ENCODE data around the gene ELOVL3. TPM values are rescaled to one million over a fixed set of nuclear protein-coding genes. Genes with fewer than 3 reads are reported as not detected.

The ELOVL3 gene
- total and polyA plus RNA-seq, 2 experiments from 2014 or later, result 0.59 TPM; not detected in 1

DNA sequence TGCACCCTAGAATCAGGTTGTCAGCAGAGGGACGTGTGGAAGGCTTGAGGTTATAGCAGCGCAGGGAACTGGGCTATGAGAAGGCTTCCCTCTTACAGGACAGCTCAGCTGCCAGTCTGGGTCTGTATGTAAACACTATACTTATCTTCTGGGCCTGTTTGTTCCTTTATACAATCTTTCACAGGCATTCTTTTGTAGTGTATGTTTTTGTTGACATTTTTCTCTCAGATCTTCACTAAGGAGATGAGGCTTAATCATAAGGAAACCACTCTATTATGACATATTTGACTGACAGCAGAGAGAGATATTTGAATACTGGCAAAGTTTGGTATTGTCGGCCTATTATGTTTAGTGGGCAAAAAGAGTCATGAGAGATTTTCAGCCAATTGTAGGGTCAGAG lies 20.2 kb downstream of the ELOVL3 start:
- peak overlapping the region; percentile 11; the same call in 1 of the 2 replicates for H2AFZ ChIP-seq
- TF ChIP-seq, protein P1, sequence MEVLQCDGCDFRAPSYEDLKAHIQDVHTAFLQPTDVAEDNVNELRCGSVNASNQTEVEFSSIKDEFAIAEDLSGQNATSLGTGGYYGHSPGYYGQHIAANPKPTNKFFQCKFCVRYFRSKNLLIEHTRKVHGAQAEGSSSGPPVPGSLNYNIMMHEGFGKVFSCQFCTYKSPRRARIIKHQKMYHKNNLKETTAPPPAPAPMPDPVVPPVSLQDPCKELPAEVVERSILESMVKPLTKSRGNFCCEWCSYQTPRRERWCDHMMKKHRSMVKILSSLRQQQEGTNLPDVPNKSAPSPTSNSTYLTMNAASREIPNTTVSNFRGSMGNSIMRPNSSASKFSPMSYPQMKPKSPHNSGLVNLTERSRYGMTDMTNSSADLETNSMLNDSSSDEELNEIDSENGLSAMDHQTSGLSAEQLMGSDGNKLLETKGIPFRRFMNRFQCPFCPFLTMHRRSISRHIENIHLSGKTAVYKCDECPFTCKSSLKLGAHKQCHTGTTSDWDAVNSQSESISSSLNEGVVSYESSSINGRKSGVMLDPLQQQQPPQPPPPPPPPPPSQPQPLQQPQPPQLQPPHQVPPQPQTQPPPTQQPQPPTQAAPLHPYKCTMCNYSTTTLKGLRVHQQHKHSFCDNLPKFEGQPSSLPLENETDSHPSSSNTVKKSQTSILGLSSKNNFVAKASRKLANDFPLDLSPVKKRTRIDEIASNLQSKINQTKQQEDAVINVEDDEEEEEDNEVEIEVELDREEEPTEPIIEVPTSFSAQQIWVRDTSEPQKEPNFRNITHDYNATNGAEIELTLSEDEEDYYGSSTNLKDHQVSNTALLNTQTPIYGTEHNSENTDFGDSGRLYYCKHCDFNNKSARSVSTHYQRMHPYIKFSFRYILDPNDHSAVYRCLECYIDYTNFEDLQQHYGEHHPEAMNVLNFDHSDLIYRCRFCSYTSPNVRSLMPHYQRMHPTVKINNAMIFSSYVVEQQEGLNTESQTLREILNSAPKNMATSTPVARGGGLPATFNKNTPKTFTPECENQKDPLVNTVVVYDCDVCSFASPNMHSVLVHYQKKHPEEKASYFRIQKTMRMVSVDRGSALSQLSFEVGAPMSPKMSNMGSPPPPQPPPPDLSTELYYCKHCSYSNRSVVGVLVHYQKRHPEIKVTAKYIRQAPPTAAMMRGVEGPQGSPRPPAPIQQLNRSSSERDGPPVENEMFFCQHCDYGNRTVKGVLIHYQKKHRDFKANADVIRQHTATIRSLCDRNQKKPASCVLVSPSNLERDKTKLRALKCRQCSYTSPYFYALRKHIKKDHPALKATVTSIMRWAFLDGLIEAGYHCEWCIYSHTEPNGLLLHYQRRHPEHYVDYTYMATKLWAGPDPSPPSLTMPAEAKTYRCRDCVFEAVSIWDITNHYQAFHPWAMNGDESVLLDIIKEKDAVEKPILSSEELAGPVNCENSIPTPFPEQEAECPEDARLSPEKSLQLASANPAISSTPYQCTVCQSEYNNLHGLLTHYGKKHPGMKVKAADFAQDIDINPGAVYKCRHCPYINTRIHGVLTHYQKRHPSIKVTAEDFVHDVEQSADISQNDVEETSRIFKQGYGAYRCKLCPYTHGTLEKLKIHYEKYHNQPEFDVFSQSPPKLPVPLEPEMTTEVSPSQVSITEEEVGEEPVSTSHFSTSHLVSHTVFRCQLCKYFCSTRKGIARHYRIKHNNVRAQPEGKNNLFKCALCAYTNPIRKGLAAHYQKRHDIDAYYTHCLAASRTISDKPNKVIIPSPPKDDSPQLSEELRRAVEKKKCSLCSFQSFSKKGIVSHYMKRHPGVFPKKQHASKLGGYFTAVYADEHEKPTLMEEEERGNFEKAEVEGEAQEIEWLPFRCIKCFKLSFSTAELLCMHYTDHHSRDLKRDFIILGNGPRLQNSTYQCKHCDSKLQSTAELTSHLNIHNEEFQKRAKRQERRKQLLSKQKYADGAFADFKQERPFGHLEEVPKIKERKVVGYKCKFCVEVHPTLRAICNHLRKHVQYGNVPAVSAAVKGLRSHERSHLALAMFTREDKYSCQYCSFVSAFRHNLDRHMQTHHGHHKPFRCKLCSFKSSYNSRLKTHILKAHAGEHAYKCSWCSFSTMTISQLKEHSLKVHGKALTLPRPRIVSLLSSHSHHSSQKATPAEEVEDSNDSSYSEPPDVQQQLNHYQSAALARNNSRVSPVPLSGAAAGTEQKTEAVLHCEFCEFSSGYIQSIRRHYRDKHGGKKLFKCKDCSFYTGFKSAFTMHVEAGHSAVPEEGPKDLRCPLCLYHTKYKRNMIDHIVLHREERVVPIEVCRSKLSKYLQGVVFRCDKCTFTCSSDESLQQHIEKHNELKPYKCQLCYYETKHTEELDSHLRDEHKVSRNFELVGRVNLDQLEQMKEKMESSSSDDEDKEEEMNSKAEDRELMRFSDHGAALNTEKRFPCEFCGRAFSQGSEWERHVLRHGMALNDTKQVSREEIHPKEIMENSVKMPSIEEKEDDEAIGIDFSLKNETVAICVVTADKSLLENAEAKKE (CRISPR knock-in tag; IDR thresholded peaks at IDR 0.05), result no peak
- TF ChIP-seq ZNF114 (CRISPR knock-in tag; IDR thresholded peaks at IDR 0.05) (no peak), CREB1 (CRISPR knock-in tag; IDR thresholded peaks at IDR 0.05; ENCODE audit: low read depth) (no peak), EZH2 (IDR thresholded peaks at IDR 0.05; ENCODE audit: low read depth, unreplicated experiment) (no peak), EZH2phosphoT487 (IDR thresholded peaks at IDR 0.05; ENCODE audit: unreplicated experiment) (no peak), JUNB (IDR thresholded peaks at IDR 0.05; ENCODE audit: unreplicated experiment) (no peak), POLR2AphosphoS5 (IDR thresholded peaks at IDR 0.05; ENCODE audit: low read depth) (no peak), NANOG (IDR thresholded peaks at IDR 0.05; ENCODE audit: borderline replicate concordance) (no peak), STAT1 (IDR thresholded peaks at IDR 0.05; ENCODE audit: unreplicated experiment) (no peak), ZNF331 (CRISPR knock-in tag; IDR thresholded peaks at IDR 0.05; ENCODE audit: low read depth) (no peak)
- TF ChIP-seq, protein P2, sequence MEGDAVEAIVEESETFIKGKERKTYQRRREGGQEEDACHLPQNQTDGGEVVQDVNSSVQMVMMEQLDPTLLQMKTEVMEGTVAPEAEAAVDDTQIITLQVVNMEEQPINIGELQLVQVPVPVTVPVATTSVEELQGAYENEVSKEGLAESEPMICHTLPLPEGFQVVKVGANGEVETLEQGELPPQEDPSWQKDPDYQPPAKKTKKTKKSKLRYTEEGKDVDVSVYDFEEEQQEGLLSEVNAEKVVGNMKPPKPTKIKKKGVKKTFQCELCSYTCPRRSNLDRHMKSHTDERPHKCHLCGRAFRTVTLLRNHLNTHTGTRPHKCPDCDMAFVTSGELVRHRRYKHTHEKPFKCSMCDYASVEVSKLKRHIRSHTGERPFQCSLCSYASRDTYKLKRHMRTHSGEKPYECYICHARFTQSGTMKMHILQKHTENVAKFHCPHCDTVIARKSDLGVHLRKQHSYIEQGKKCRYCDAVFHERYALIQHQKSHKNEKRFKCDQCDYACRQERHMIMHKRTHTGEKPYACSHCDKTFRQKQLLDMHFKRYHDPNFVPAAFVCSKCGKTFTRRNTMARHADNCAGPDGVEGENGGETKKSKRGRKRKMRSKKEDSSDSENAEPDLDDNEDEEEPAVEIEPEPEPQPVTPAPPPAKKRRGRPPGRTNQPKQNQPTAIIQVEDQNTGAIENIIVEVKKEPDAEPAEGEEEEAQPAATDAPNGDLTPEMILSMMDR (conservative IDR thresholded peaks at IDR 0.05; ENCODE audit: low read depth in 2 of 2), result no peak
- TF ChIP-seq, protein P3, sequence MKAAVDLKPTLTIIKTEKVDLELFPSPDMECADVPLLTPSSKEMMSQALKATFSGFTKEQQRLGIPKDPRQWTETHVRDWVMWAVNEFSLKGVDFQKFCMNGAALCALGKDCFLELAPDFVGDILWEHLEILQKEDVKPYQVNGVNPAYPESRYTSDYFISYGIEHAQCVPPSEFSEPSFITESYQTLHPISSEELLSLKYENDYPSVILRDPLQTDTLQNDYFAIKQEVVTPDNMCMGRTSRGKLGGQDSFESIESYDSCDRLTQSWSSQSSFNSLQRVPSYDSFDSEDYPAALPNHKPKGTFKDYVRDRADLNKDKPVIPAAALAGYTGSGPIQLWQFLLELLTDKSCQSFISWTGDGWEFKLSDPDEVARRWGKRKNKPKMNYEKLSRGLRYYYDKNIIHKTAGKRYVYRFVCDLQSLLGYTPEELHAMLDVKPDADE (IDR thresholded peaks at IDR 0.05), result no peak
- TF ChIP-seq, protein P4, sequence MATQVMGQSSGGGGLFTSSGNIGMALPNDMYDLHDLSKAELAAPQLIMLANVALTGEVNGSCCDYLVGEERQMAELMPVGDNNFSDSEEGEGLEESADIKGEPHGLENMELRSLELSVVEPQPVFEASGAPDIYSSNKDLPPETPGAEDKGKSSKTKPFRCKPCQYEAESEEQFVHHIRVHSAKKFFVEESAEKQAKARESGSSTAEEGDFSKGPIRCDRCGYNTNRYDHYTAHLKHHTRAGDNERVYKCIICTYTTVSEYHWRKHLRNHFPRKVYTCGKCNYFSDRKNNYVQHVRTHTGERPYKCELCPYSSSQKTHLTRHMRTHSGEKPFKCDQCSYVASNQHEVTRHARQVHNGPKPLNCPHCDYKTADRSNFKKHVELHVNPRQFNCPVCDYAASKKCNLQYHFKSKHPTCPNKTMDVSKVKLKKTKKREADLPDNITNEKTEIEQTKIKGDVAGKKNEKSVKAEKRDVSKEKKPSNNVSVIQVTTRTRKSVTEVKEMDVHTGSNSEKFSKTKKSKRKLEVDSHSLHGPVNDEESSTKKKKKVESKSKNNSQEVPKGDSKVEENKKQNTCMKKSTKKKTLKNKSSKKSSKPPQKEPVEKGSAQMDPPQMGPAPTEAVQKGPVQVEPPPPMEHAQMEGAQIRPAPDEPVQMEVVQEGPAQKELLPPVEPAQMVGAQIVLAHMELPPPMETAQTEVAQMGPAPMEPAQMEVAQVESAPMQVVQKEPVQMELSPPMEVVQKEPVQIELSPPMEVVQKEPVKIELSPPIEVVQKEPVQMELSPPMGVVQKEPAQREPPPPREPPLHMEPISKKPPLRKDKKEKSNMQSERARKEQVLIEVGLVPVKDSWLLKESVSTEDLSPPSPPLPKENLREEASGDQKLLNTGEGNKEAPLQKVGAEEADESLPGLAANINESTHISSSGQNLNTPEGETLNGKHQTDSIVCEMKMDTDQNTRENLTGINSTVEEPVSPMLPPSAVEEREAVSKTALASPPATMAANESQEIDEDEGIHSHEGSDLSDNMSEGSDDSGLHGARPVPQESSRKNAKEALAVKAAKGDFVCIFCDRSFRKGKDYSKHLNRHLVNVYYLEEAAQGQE (IDR thresholded peaks at IDR 0.05; ENCODE audit: unreplicated experiment), result no peak
- peaks cover 15% of the 10 kb centered on the region for H3K4me1 ChIP-seq (ENCODE audit: insufficient read depth)
- H3F3A ChIP-seq (replicated peaks; ENCODE audit: low read depth), result no peaks in the 10 kb centered on the region
- Mint-ChIP-seq H3K27me3 (ENCODE audit: insufficient read depth, low read depth, poor library complexity) (peaks cover 25% of the 10 kb centered on the region), H3K27ac (no peak overlapping the region), H3K9me3 (no peaks in the 10 kb centered on the region; the same call in 2 of the 3 replicates), H3K36me3 (ENCODE audit: low read depth) (no peaks in the 10 kb centered on the region; the same call in 1 of the 3 replicates), H3K4me3 (peak overlapping the region; percentile 94), H3K4me1 (peaks cover 21% of the 10 kb centered on the region)
- no peak for DNase-seq (ENCODE audit: low spot score)
- peak overlapping the region; percentile 100 for H3K4me2 ChIP-seq
- peaks cover 55% of the 10 kb centered on the region for H3K79me2 ChIP-seq (replicated peaks; ENCODE audit: insufficient read depth)
- H3K27ac ChIP-seq (ENCODE audit: low read depth), result no peak overlapping the region
- H4K20me1 ChIP-seq (replicated peaks; ENCODE audit: insufficient read depth), result peaks cover 44% of the 10 kb centered on the region
- peak overlapping the region; percentile 64 for H3K4me3 ChIP-seq
- ATAC-seq, result no peak
- H3K9me2 ChIP-seq (ENCODE audit: insufficient read depth), result no peaks in the 10 kb centered on the region
- peaks cover 28% of the 10 kb centered on the region for H3K27me3 ChIP-seq (ENCODE audit: insufficient read depth)
- no peaks in the 10 kb centered on the region for H3K36me3 ChIP-seq (ENCODE audit: insufficient read depth)

All from GM23338 (cell line).